IgD-negative memory B cell (primary cell): ENCODE measurements around the gene MICAL3. TPM values are rescaled to one million over a fixed set of nuclear protein-coding genes. Genes with fewer than 3 reads are reported as not detected.
A peak's percentile ranks its signal among the peaks of the same experiment; 100 is the strongest.

ENCODE experiments used
- H3K27ac Mint-ChIP-seq, 3 donors: one replicate each; pipeline ENCODE4 v1.8.0; 2020 to 2022; ENCODE audit warnings: mild to moderate bottlenecking in 3 of 3, mixed read lengths in 3 of 3, moderate library complexity in 1 of 3
- H3K27me3 Mint-ChIP-seq: one replicate; pipeline ENCODE4 v1.8.0; 2021; ENCODE audit warnings: mixed read lengths
- H3K36me3 Mint-ChIP-seq: one replicate; pipeline ENCODE4 v1.8.0; 2020; ENCODE audit warnings: mild to moderate bottlenecking, mixed read lengths
- H3K4me1 Mint-ChIP-seq, 3 donors: one replicate each; pipeline ENCODE4 v1.8.0; 2020 to 2022; ENCODE audit warnings: mixed read lengths in 3 of 3, mild to moderate bottlenecking in 1 of 3
- H3K4me3 Mint-ChIP-seq, 4 donors: one replicate each; pipeline ENCODE4 v1.8.0; 2020 to 2022; ENCODE audit warnings: mild to moderate bottlenecking in 4 of 4, mixed read lengths in 4 of 4, moderate library complexity in 3 of 4
- H3K9me3 Mint-ChIP-seq, 3 donors: one replicate each; pipeline ENCODE4 v1.8.0; 2020 to 2021; ENCODE audit warnings: mixed read lengths in 3 of 3, mild to moderate bottlenecking in 1 of 3
- polyA plus RNA-seq: library from polyadenylated mRNA; unstranded; fragments of 300-500 nt; fragmentation: Illumina TruSeq; gene quantifications from one replicate; pipeline ENCODE4 v1.2.3, GENCODE V29; 2021

MICAL3 gene
- polyA plus RNA-seq, 1 donor from 2014 or later, result 12.0 TPM

DNA sequence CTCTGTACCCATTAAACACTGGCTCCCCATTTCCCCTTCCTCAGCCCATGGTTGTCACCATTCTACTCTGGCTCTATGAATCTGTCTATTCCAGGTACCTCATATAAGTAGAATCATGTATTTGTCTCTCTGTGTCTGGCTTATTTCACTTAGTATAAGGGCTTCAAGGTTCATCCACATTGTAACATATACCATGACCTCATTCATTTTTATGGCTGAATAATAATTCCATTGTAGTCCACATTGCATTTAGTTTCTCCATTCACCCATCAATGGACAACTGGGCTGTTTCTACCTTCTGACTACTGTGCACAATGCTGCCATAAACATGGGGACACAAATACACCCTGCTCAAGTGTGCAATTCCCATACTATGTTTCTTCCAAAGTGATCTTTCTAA is 97.3 kb downstream of the MICAL3 start:
- Mint-ChIP-seq H3K36me3 (peaks cover 2% of the 10 kb centered on the region), H3K4me1 (peaks cover 58 to 69% (median 58%) of the 10 kb centered on the region in 3 donors), H3K4me3 (peak overlapping the region in 1 of 4 donors; percentile 4), H3K9me3 (no peaks in the 10 kb centered on the region), H3K27ac (peak overlapping the region; percentile 21 to 62 (median 48)), H3K27me3 (no peaks in the 10 kb centered on the region)

DNA sequence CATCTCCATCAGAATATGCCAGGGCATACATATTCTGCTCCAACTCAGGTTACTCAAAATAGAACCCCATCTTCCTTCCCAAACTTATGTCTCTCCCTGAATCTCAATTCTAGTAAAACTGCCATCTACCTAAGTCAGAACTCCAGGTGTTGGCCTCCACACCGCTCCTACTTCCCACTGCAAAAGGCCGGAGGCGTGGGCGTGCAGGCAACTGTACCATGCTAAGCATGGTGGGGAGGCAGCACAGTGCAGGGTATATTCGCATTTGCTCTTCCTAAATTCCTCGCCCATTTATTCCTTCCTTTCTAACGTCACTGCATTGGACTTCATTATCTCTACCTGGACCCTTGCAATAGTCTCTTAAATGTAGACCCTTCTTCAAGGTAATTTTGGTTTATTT is 97.8 kb downstream of the MICAL3 start:
- no peak overlapping the region for H3K4me3 Mint-ChIP-seq
- peak overlapping the region in 1 of 3 donors; percentile 21 for H3K27ac Mint-ChIP-seq
- H3K27me3 Mint-ChIP-seq, result no peaks in the 10 kb centered on the region
- H3K36me3 Mint-ChIP-seq, result peaks cover 2% of the 10 kb centered on the region
- no peaks in the 10 kb centered on the region for H3K9me3 Mint-ChIP-seq
- peaks cover 55 to 68% (median 58%) of the 10 kb centered on the region in 3 donors for H3K4me1 Mint-ChIP-seq

DNA sequence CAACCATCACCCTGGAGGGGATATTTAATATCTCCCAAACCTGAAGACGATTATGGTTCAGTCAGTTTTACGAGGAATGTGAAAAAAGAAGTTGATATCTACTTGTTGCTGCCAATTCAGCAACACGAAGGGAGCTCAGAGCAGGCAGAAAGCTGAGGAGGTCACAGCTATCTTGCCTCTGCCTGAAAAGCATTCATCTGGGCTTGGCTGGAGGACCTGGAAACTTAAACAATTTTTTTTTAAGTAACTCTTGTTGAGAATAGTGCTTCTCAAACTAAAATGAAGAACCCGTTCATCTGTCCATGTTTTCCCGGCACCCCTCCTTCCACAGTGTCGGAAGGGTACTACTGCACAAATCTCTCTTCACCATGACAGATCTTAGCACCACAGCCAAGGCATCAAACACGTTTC is 98.9 kb downstream of the MICAL3 start:
- peaks cover 2% of the 10 kb centered on the region for H3K36me3 Mint-ChIP-seq
- H3K27me3 Mint-ChIP-seq, result no peaks in the 10 kb centered on the region
- H3K9me3 Mint-ChIP-seq, result no peaks in the 10 kb centered on the region
- H3K27ac Mint-ChIP-seq, result no peak overlapping the region
- H3K4me3 Mint-ChIP-seq, result peak overlapping the region in 1 of 4 donors; percentile 3
- peaks cover 55 to 76% (median 66%) of the 10 kb centered on the region in 3 donors for H3K4me1 Mint-ChIP-seq

DNA sequence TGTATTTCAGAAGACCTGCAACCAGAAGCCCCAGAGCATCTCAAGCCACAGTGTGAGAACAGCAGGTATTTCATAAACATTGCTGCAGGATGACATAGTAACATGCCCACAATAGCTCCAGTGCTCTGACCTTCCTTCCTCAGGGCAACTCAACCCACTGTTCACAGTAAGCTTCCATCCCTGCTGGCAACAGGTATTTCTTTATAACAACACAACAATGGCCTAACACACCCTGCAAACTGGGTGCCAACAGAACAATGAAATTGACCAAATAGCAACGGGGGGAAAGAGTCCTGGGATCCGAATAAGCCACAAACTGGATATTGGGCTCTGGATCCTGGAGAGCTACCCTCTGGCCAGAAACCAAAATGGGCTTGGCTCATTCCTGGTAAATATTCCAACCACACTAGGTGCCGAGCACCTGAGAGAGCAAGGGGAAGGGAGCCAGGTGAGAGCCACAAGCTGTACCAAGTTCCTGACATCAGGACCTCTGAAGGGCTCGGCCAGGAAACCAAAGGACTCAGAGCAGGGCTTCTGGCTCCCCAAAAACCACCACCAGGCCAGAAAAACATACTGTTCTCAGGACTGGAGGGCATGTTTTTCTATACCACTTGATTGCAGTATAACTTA is 99.5 kb downstream of the MICAL3 start:
- Mint-ChIP-seq H3K36me3 (peaks cover 2% of the 10 kb centered on the region), H3K4me1 (peaks cover 50 to 76% (median 66%) of the 10 kb centered on the region in 3 donors), H3K27me3 (no peaks in the 10 kb centered on the region), H3K4me3 (peak overlapping the region in 2 of 4 donors; percentile 40 to 69), H3K27ac (no peak overlapping the region), H3K9me3 (no peaks in the 10 kb centered on the region)

DNA sequence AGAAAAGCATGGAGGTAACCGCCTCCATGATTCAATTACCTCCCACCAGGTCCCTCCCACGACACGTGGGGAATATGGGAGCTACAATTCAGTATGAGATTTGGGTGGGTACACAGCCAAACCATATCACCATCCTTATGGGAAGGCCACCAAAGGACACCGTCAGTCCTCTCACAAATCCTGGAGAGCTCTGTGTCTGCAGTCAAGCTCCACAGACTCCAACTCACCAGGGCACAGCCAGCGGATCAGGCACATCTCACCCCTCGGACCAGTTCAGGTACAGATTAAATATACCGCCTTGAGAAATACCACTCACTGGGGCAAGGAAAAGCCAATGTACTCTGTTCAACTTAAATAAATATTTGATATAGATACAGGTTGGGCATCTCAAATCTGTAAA is 100.3 kb downstream of the MICAL3 start:
- Mint-ChIP-seq H3K27ac (peak overlapping the region in 2 of 3 donors; percentile 34 to 79), H3K9me3 (no peaks in the 10 kb centered on the region), H3K27me3 (no peaks in the 10 kb centered on the region), H3K4me1 (peaks cover 48 to 82% (median 71%) of the 10 kb centered on the region in 3 donors), H3K36me3 (peaks cover 2% of the 10 kb centered on the region), H3K4me3 (peak overlapping the region in 2 of 4 donors; percentile 61 to 69)

DNA sequence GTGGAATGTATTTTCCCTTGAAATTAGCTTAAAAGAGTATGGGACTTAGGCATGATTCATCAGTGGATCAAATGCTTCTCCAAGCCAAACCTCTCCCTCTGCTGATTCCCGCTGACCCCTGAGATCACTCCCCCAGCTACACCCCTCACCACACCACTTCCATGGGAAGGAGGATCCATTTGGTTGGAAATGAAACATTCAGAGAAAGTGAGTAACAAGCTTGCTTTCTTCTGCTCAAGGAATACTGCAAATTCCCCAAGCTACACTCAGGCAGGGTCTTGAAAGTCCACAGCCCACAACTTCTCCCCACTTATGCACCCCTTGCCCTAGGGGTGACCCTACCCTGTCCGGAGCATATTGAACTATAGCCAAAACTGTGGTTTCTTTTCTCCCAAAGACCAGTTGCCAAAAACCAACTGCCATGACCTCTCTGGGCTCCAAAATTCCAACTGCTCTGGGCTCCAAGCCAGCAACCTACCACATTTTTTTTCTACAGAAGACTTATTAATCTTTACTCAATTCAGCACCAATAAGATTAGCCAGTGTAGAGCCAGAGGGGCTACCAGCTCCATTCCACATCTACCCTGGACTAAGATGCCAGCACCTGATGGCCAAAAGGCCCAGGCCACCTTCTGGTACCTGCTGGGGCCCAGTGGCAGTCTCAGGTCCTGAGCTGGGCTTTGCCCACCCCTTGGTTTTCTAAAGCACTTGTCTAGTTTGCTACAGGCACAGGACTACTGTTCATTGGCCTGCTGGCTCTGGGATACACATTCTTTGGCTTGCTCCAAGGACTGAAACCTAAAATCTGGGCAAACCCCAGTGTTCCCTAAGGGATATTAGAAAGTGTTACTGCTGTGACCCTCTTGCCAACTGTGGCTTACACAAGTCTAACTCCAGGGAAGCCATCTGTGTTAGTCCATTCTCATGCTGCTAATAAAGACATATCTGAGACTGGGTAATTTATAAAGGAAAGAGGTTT is 101.1 kb downstream of the MICAL3 start:
- H3K36me3 Mint-ChIP-seq, result peaks cover 2% of the 10 kb centered on the region
- H3K9me3 Mint-ChIP-seq, result no peaks in the 10 kb centered on the region
- H3K4me3 Mint-ChIP-seq, result no peak overlapping the region
- peak overlapping the region; percentile 33 to 79 (median 61) for H3K27ac Mint-ChIP-seq
- H3K27me3 Mint-ChIP-seq, result no peaks in the 10 kb centered on the region
- H3K4me1 Mint-ChIP-seq, result peaks cover 44 to 78% (median 71%) of the 10 kb centered on the region in 3 donors

DNA sequence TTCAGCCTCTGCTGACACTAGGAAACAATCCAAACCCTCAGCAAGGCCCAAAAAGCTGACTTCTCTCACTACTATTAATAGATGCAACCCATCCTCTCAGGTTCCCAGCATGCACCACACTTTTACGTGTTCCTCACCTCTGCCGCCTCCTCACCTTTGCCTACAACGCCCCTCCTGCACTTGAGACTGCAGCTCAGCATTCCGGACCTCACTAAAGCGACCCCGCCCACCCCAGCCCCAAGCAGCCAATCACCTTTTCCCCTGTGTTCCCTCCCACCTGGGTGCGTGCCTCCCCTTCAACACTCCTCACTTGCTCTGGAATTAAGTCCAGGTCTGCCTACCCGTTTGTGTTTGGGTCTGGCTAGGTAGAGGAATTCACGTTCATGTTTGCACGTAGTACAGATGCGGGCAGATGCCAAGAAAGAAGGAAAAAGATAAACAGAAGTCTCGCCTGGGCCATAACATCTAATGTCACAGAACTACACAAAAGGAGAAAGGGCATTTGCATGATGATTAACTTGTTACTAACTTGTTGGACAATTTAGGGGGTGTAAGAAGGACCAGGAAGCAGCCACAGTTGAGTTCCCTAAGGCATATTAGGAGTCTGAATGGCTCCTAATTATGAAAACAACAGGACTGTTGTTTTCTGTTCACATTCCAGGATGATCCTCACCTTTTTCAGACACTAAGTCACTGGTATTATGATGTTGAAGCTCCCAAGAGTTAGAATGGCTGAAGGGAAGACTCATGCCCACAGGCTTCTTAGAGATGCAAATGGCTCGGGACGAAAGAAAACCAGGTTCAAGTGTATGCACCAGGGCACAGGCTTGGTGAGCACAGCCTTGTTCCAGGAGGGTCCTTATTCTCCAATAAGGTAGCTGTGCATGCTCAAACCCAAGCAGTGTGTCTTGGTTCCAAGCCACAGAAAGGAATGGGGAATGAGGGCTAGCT is 102.2 kb downstream of the MICAL3 start:
- H3K4me1 Mint-ChIP-seq, result peaks cover 33 to 70% (median 63%) of the 10 kb centered on the region in 3 donors
- H3K27ac Mint-ChIP-seq, result peak overlapping the region in 2 of 3 donors; percentile 54 to 62
- H3K9me3 Mint-ChIP-seq, result no peaks in the 10 kb centered on the region
- peak overlapping the region in 1 of 4 donors; percentile 49 for H3K4me3 Mint-ChIP-seq
- H3K36me3 Mint-ChIP-seq, result peaks cover 2% of the 10 kb centered on the region
- no peaks in the 10 kb centered on the region for H3K27me3 Mint-ChIP-seq

DNA sequence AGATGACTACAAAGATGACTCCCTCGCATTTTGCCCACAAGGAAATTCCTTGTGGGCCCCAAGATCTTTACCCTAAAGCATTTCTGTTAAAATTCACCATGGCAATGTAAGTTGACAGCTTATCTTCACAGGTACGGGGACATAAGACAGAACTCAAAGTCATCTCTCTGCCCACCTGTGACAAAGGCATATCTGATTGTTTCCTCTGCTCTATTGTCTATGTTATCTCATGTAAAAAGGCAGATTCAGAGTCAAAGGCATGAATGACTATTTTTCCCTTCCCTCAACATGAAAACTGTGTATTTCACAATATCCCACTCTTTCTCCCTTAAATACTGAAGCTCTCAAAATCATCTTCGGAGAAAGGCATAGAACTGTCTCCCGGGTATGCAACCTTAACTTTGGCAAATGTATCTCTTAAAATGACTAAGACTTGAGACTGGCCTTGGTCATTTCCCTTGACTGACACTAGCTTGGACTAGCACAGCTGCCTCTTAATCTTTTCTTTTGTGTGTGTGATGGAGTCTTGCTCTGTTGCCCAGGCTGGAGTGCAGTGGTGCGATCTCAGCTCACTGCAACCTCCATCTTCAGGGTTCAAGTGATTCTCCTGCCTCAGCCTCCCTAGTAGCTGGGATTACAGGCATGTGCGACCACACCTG is 103.2 kb downstream of the MICAL3 start:
- no peak overlapping the region for H3K4me3 Mint-ChIP-seq
- H3K36me3 Mint-ChIP-seq, result peaks cover 2% of the 10 kb centered on the region
- H3K27me3 Mint-ChIP-seq, result no peaks in the 10 kb centered on the region
- H3K27ac Mint-ChIP-seq, result peak overlapping the region; percentile 60 to 79 (median 78)
- H3K4me1 Mint-ChIP-seq, result peaks cover 23 to 62% (median 54%) of the 10 kb centered on the region in 3 donors
- no peaks in the 10 kb centered on the region for H3K9me3 Mint-ChIP-seq

DNA sequence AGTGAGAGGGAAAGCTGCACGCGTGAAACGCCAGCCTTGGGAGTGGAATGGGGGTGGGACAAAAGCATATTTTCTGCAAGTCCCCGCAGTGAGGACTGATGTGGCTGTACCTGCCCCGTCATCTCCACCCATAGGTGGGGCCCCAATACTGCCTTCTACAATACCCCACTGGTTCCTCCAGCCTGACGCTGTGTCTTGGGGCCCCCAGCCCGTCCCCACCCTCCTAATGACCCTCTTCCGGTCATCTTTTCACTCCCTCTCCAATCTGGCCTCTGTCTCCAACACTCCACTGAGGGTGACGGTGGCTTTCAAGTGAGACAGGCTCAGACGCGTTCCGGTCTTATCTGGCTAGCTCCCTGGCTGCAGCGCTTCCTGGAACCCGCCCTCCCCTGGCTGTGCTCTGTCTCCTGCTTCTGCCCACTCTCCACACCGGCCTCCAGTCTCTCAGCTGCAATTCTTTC is 104.2 kb downstream of the MICAL3 start:
- peak overlapping the region in 2 of 4 donors; percentile 45 to 69 for H3K4me3 Mint-ChIP-seq
- H3K4me1 Mint-ChIP-seq, result peaks cover 22 to 59% (median 50%) of the 10 kb centered on the region in 3 donors
- H3K9me3 Mint-ChIP-seq, result no peaks in the 10 kb centered on the region
- H3K36me3 Mint-ChIP-seq, result peaks cover 2% of the 10 kb centered on the region
- H3K27ac Mint-ChIP-seq, result peak overlapping the region in 2 of 3 donors; percentile 78 to 79
- no peaks in the 10 kb centered on the region for H3K27me3 Mint-ChIP-seq

DNA sequence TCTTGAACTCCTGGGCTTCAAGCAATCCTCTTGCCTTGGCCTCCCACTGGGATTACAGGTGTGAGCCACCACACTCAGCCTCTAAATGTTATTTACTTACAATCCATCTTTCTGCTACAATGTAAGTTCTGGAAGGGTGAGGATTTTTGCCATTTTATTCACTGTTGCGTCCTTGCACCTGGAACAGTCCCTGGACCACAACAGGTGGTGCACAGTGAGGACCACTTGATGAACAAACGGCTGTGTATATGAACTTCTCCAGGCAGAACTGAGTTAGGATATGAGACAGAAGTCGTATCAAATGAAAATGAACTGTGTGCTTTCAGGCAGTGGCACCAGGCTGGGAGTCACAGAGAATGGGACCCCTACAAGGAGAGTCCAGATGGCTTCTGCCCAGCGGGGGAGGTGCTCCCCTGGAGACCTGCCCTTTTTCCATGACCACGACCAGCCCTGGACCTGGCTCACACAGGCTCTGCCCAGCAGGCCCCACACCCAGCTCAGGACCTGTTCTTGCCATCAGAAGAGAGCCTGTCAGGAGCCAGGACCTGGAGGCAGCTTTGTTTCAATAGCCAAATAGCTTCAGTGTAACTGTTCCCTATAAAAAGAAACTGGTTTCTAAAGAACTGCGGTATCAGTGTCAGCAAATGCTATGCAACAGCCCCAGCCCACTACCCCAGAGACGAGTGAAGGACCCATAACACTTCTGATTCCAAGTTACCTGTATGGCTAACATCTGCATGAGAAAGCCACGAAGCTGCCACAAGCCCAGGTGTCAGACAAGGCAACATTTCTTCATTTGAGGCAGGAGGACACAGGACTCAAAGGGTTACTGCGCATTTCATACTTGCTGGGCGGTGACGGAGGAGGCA is 104.9 kb downstream of the MICAL3 start:
- peaks cover 2% of the 10 kb centered on the region for H3K36me3 Mint-ChIP-seq
- peak overlapping the region in 2 of 3 donors; percentile 41 to 78 for H3K27ac Mint-ChIP-seq
- H3K4me3 Mint-ChIP-seq, result peak overlapping the region in 1 of 4 donors; percentile 45
- peaks cover 23 to 54% (median 47%) of the 10 kb centered on the region in 3 donors for H3K4me1 Mint-ChIP-seq
- H3K9me3 Mint-ChIP-seq, result no peaks in the 10 kb centered on the region
- no peaks in the 10 kb centered on the region for H3K27me3 Mint-ChIP-seq

DNA sequence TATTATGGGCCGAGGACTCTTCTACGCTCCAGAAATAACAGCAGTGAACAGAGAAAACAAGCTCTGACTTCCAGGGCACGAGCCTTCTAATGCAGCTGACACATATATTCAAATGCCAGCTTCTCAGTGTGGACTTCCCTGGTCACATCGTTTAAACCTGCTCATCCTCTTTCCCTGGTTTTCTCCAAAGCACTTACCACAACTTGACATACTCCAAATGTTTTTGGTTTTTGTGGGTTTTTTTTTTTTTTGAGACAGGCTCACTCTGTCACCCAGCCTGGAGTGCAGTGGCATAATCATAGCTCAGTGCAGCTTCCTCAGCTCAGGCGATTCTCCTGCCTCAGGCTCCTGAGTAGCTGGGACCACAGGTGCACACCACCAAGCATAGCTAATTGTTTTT is 105.5 kb downstream of the MICAL3 start:
- H3K4me1 Mint-ChIP-seq, result peaks cover 18 to 52% (median 41%) of the 10 kb centered on the region in 3 donors
- no peak overlapping the region for H3K4me3 Mint-ChIP-seq
- H3K9me3 Mint-ChIP-seq, result no peaks in the 10 kb centered on the region
- no peaks in the 10 kb centered on the region for H3K27me3 Mint-ChIP-seq
- H3K36me3 Mint-ChIP-seq, result no peaks in the 10 kb centered on the region
- peak overlapping the region in 1 of 3 donors; percentile 78 for H3K27ac Mint-ChIP-seq

DNA sequence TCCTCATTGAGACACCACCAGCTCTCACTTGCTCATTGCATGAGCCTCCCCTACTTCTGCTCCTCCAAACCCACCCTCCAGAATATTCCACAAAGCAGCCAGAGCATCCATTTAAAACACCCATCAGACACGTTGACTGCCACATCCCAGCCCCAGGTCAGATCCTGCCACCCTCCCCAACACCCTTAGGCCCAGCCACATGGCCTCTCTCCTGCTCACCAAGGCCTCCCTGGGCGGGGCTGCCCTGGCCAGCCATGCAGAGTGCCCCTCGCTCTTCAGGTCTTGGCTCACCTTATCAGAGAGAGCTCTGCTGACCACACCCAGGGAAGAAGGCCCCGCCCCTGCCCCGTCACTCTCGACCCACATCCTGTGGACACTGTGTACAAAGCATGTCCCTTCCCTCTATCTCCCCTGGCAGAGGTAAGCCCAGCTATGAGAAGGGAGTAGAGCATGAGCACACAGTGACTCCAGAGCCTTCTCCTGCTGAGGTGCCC is 106.8 kb downstream of the MICAL3 start:
- Mint-ChIP-seq H3K4me3 (no peak overlapping the region), H3K27ac (no peak overlapping the region), H3K27me3 (no peaks in the 10 kb centered on the region), H3K36me3 (no peaks in the 10 kb centered on the region), H3K4me1 (peaks cover 23 to 46% (median 33%) of the 10 kb centered on the region in 3 donors), H3K9me3 (no peaks in the 10 kb centered on the region)
